ENCODE results near the gene MYO7A. TPM values are rescaled to one million over a fixed set of nuclear protein-coding genes. Genes with fewer than 3 reads are reported as not detected.

The MYO7A gene
- total and polyA plus RNA-seq, 2 experiments from 2014 or later: 1.8 to 5.4 TPM

DNA sequence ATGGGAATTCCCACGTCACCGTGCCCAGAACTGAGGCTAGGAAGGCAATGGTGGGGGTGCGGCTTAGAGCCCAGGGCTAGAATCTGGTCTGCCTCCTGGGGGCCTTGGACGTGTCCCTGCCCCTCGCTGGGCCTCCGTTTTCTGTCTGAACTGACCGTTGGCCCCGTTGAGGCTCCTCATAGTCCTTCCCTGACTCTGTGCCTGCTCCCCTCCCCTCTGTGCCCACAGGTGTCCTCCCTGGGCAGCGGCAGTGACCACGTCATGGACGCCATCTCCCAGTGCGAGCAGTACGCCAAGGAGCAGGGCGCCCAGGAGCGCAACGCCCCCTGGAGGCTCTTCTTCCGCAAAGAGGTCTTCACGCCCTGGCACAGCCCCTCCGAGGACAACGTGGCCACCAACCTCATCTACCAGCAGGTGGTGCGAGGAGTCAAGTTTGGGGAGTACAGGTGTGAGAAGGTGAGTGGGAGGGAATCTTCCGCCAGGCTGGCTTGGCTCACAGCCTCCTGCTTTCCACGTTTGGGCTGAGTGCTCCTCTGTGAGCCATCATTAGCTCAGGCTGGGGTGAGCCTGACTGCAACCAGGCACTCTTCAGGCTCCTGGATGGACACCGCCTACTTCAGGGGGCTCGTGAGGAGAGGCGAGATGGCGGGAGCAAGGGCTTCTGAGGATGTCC lies 63.9 kb downstream of the MYO7A start:
- H3K36me3 ChIP-seq (ENCODE audit: insufficient read depth): no peaks in the 10 kb centered on the region
- H3K9me3 Mint-ChIP-seq: no peaks in the 10 kb centered on the region
- H3K27ac ChIP-seq (ENCODE audit: low read depth): no peak overlapping the region
- no peak overlapping the region for H3K27ac Mint-ChIP-seq
- peak overlapping the region; percentile 38; the same call in 2 of the 3 replicates for H3K4me3 Mint-ChIP-seq
- peak overlapping the region; percentile 38; the same call in 1 of the 2 replicates for H3K4me3 ChIP-seq
- peak overlapping the region; percentile 91 for H2AFZ ChIP-seq
- H3K27me3 ChIP-seq (ENCODE audit: insufficient read depth): no peaks in the 10 kb centered on the region
- H3K27me3 Mint-ChIP-seq (ENCODE audit: insufficient read depth, low read depth, poor library complexity): peaks cover 13% of the 10 kb centered on the region
- H3K4me1 Mint-ChIP-seq: peaks cover 14% of the 10 kb centered on the region
- no peaks in the 10 kb centered on the region for H4K20me1 ChIP-seq (replicated peaks; ENCODE audit: insufficient read depth)
- peak; percentile 80 for ATAC-seq
- H3K4me2 ChIP-seq: peak overlapping the region; percentile 67; the same call in 1 of the 2 replicates
- TF ChIP-seq STAT1 (IDR thresholded peaks at IDR 0.05; ENCODE audit: unreplicated experiment) (no peak), POLR2AphosphoS5 (IDR thresholded peaks at IDR 0.05; ENCODE audit: low read depth) (no peak), CREB1 (CRISPR knock-in tag; IDR thresholded peaks at IDR 0.05; ENCODE audit: low read depth) (peak; percentile 70), ZNF331 (CRISPR knock-in tag; IDR thresholded peaks at IDR 0.05; ENCODE audit: low read depth) (no peak), EZH2phosphoT487 (IDR thresholded peaks at IDR 0.05; ENCODE audit: unreplicated experiment) (no peak), EZH2 (IDR thresholded peaks at IDR 0.05; ENCODE audit: low read depth, unreplicated experiment) (no peak), JUNB (IDR thresholded peaks at IDR 0.05; ENCODE audit: unreplicated experiment) (no peak), ZNF114 (CRISPR knock-in tag; IDR thresholded peaks at IDR 0.05) (no peak)
- TF ChIP-seq, protein P1, sequence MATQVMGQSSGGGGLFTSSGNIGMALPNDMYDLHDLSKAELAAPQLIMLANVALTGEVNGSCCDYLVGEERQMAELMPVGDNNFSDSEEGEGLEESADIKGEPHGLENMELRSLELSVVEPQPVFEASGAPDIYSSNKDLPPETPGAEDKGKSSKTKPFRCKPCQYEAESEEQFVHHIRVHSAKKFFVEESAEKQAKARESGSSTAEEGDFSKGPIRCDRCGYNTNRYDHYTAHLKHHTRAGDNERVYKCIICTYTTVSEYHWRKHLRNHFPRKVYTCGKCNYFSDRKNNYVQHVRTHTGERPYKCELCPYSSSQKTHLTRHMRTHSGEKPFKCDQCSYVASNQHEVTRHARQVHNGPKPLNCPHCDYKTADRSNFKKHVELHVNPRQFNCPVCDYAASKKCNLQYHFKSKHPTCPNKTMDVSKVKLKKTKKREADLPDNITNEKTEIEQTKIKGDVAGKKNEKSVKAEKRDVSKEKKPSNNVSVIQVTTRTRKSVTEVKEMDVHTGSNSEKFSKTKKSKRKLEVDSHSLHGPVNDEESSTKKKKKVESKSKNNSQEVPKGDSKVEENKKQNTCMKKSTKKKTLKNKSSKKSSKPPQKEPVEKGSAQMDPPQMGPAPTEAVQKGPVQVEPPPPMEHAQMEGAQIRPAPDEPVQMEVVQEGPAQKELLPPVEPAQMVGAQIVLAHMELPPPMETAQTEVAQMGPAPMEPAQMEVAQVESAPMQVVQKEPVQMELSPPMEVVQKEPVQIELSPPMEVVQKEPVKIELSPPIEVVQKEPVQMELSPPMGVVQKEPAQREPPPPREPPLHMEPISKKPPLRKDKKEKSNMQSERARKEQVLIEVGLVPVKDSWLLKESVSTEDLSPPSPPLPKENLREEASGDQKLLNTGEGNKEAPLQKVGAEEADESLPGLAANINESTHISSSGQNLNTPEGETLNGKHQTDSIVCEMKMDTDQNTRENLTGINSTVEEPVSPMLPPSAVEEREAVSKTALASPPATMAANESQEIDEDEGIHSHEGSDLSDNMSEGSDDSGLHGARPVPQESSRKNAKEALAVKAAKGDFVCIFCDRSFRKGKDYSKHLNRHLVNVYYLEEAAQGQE (IDR thresholded peaks at IDR 0.05; ENCODE audit: unreplicated experiment): no peak
- TF ChIP-seq, protein P2, sequence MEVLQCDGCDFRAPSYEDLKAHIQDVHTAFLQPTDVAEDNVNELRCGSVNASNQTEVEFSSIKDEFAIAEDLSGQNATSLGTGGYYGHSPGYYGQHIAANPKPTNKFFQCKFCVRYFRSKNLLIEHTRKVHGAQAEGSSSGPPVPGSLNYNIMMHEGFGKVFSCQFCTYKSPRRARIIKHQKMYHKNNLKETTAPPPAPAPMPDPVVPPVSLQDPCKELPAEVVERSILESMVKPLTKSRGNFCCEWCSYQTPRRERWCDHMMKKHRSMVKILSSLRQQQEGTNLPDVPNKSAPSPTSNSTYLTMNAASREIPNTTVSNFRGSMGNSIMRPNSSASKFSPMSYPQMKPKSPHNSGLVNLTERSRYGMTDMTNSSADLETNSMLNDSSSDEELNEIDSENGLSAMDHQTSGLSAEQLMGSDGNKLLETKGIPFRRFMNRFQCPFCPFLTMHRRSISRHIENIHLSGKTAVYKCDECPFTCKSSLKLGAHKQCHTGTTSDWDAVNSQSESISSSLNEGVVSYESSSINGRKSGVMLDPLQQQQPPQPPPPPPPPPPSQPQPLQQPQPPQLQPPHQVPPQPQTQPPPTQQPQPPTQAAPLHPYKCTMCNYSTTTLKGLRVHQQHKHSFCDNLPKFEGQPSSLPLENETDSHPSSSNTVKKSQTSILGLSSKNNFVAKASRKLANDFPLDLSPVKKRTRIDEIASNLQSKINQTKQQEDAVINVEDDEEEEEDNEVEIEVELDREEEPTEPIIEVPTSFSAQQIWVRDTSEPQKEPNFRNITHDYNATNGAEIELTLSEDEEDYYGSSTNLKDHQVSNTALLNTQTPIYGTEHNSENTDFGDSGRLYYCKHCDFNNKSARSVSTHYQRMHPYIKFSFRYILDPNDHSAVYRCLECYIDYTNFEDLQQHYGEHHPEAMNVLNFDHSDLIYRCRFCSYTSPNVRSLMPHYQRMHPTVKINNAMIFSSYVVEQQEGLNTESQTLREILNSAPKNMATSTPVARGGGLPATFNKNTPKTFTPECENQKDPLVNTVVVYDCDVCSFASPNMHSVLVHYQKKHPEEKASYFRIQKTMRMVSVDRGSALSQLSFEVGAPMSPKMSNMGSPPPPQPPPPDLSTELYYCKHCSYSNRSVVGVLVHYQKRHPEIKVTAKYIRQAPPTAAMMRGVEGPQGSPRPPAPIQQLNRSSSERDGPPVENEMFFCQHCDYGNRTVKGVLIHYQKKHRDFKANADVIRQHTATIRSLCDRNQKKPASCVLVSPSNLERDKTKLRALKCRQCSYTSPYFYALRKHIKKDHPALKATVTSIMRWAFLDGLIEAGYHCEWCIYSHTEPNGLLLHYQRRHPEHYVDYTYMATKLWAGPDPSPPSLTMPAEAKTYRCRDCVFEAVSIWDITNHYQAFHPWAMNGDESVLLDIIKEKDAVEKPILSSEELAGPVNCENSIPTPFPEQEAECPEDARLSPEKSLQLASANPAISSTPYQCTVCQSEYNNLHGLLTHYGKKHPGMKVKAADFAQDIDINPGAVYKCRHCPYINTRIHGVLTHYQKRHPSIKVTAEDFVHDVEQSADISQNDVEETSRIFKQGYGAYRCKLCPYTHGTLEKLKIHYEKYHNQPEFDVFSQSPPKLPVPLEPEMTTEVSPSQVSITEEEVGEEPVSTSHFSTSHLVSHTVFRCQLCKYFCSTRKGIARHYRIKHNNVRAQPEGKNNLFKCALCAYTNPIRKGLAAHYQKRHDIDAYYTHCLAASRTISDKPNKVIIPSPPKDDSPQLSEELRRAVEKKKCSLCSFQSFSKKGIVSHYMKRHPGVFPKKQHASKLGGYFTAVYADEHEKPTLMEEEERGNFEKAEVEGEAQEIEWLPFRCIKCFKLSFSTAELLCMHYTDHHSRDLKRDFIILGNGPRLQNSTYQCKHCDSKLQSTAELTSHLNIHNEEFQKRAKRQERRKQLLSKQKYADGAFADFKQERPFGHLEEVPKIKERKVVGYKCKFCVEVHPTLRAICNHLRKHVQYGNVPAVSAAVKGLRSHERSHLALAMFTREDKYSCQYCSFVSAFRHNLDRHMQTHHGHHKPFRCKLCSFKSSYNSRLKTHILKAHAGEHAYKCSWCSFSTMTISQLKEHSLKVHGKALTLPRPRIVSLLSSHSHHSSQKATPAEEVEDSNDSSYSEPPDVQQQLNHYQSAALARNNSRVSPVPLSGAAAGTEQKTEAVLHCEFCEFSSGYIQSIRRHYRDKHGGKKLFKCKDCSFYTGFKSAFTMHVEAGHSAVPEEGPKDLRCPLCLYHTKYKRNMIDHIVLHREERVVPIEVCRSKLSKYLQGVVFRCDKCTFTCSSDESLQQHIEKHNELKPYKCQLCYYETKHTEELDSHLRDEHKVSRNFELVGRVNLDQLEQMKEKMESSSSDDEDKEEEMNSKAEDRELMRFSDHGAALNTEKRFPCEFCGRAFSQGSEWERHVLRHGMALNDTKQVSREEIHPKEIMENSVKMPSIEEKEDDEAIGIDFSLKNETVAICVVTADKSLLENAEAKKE (CRISPR knock-in tag; IDR thresholded peaks at IDR 0.05): peak; percentile 77
- TF ChIP-seq, protein P3, sequence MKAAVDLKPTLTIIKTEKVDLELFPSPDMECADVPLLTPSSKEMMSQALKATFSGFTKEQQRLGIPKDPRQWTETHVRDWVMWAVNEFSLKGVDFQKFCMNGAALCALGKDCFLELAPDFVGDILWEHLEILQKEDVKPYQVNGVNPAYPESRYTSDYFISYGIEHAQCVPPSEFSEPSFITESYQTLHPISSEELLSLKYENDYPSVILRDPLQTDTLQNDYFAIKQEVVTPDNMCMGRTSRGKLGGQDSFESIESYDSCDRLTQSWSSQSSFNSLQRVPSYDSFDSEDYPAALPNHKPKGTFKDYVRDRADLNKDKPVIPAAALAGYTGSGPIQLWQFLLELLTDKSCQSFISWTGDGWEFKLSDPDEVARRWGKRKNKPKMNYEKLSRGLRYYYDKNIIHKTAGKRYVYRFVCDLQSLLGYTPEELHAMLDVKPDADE (IDR thresholded peaks at IDR 0.05): no peak
- TF ChIP-seq, protein P4, sequence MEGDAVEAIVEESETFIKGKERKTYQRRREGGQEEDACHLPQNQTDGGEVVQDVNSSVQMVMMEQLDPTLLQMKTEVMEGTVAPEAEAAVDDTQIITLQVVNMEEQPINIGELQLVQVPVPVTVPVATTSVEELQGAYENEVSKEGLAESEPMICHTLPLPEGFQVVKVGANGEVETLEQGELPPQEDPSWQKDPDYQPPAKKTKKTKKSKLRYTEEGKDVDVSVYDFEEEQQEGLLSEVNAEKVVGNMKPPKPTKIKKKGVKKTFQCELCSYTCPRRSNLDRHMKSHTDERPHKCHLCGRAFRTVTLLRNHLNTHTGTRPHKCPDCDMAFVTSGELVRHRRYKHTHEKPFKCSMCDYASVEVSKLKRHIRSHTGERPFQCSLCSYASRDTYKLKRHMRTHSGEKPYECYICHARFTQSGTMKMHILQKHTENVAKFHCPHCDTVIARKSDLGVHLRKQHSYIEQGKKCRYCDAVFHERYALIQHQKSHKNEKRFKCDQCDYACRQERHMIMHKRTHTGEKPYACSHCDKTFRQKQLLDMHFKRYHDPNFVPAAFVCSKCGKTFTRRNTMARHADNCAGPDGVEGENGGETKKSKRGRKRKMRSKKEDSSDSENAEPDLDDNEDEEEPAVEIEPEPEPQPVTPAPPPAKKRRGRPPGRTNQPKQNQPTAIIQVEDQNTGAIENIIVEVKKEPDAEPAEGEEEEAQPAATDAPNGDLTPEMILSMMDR (conservative IDR thresholded peaks at IDR 0.05; ENCODE audit: low read depth in 2 of 2): peak; percentile 94 to 100
- H3K4me1 ChIP-seq (ENCODE audit: insufficient read depth): no peaks in the 10 kb centered on the region
- H3F3A ChIP-seq (replicated peaks; ENCODE audit: low read depth): no peaks in the 10 kb centered on the region; the same call in 1 of the 2 replicates
- H3K36me3 Mint-ChIP-seq (ENCODE audit: low read depth): no peaks in the 10 kb centered on the region
- peak; percentile 98 for DNase-seq (ENCODE audit: low spot score)
- H3K9me2 ChIP-seq (ENCODE audit: insufficient read depth): 0 out of 2 replicates have a peak, but pooled peaks cover 7% of the 10 kb centered on the region
- no peaks in the 10 kb centered on the region for H3K79me2 ChIP-seq (replicated peaks; ENCODE audit: insufficient read depth)
